HEK293 (cell line): Measurements from ENCODE around the gene THRA.

Experiments used
- BCL11B ChIP-seq: fragments of 450-650 bp; formaldehyde crosslinking; IDR thresholded peaks from 2 replicates; pipeline ENCODE4 v1.5.1; 2016; ENCODE audit warnings: low read depth, missing biosample characterization, missing genetic modification characterization
- EGR2 ChIP-seq: fragments of 450-650 bp; formaldehyde crosslinking; IDR thresholded peaks from 2 replicates; pipeline ENCODE4 v1.5.1; 2016; ENCODE audit warnings: low read depth, missing biosample characterization, missing genetic modification characterization
- FEZF1 ChIP-seq: fragments of 450-650 bp; formaldehyde crosslinking; IDR thresholded peaks from 2 replicates; pipeline ENCODE4 v1.5.1; 2016; ENCODE audit warnings: missing biosample characterization, missing genetic modification characterization
- KLF1 ChIP-seq: fragments of 450-650 bp; formaldehyde crosslinking; IDR thresholded peaks from 2 replicates; pipeline ENCODE4 v1.5.1; 2016; ENCODE audit warnings: missing biosample characterization, missing genetic modification characterization
- PRDM1 ChIP-seq: fragments of 450-650 bp; formaldehyde crosslinking; IDR thresholded peaks from 2 replicates; pipeline ENCODE4; 2016; ENCODE audit warnings: missing biosample characterization, missing genetic modification characterization
- SP7 ChIP-seq: fragments of 450-650 bp; formaldehyde crosslinking; IDR thresholded peaks from 2 replicates; pipeline ENCODE4 v1.5.1; 2016; ENCODE audit warnings: missing biosample characterization, missing genetic modification characterization
- YY2 ChIP-seq: fragments of 450-650 bp; formaldehyde crosslinking; IDR thresholded peaks from 2 replicates; pipeline ENCODE4 v1.5.1; 2016; ENCODE audit warnings: missing biosample characterization, missing genetic modification characterization
- ZBTB17 ChIP-seq: fragments of 450-650 bp; formaldehyde crosslinking; IDR thresholded peaks from 2 replicates; pipeline ENCODE4 v1.5.1; 2016; ENCODE audit warnings: missing biosample characterization, missing genetic modification characterization
- ZBTB48 ChIP-seq: fragments of 450-650 bp; formaldehyde crosslinking; IDR thresholded peaks from 2 replicates; pipeline ENCODE4 v1.5.1; 2016; ENCODE audit warnings: missing biosample characterization, missing genetic modification characterization
- ZFP37 ChIP-seq: fragments of 450-650 bp; formaldehyde crosslinking; IDR thresholded peaks from 2 replicates; pipeline ENCODE4 v1.5.1; 2016; ENCODE audit warnings: missing biosample characterization, missing genetic modification characterization
- ZNF10 ChIP-seq: fragments of 450-650 bp; formaldehyde crosslinking; IDR thresholded peaks from 2 replicates; pipeline ENCODE4 v1.5.1; 2017; ENCODE audit warnings: missing biosample characterization, missing genetic modification characterization
- ZNF169 ChIP-seq: fragments of 450-650 bp; formaldehyde crosslinking; IDR thresholded peaks from 2 replicates; pipeline ENCODE4 v1.5.1; 2016; ENCODE audit warnings: missing biosample characterization, missing genetic modification characterization
- ZNF23 ChIP-seq: fragments of 450-650 bp; formaldehyde crosslinking; IDR thresholded peaks from 2 replicates; pipeline ENCODE4 v1.5.1; 2016; ENCODE audit warnings: missing biosample characterization, missing genetic modification characterization, borderline replicate concordance
- ZNF274 ChIP-seq, 2 experiments: fragments of 200-500 bp in 1 of 2; fragments of 450-650 bp in 1 of 2; sonication (Bioruptor generic) in 1 of 2; formaldehyde crosslinking in 1 of 2; IDR thresholded peaks; 2 replicates each; pipeline versions ENCODE4 v1.5.1 to v1.6.1; 2014 to 2016; ENCODE audit warnings: borderline replicate concordance in 1 of 2, inconsistent platforms in 1 of 2, low read length in 1 of 2, missing biosample characterization in 1 of 2, missing genetic modification characterization in 1 of 2
- ZNF350 ChIP-seq: fragments of 450-650 bp; formaldehyde crosslinking; IDR thresholded peaks from 2 replicates; pipeline ENCODE4 v1.5.0; 2017; ENCODE audit warnings: missing biosample characterization, mild to moderate bottlenecking, missing genetic modification characterization
- ZNF394 ChIP-seq: fragments of 450-650 bp; formaldehyde crosslinking; IDR thresholded peaks from 2 replicates; pipeline ENCODE4 v1.5.1; 2016; ENCODE audit warnings: missing biosample characterization, missing genetic modification characterization, mild to moderate bottlenecking, moderate library complexity, borderline replicate concordance
- ZNF558 ChIP-seq: fragments of 450-650 bp; formaldehyde crosslinking; IDR thresholded peaks from 2 replicates; pipeline ENCODE4 v1.5.1; 2016; ENCODE audit warnings: missing biosample characterization, missing genetic modification characterization
- ZNF571 ChIP-seq: fragments of 450-650 bp; formaldehyde crosslinking; IDR thresholded peaks from 2 replicates; pipeline ENCODE4 v1.5.0; 2017; ENCODE audit warnings: missing biosample characterization, missing genetic modification characterization
- ZNF629 ChIP-seq: fragments of 450-650 bp; formaldehyde crosslinking; IDR thresholded peaks from 2 replicates; pipeline ENCODE4 v1.5.1; 2017; ENCODE audit warnings: missing biosample characterization, missing genetic modification characterization
- ZNF792 ChIP-seq: fragments of 450-650 bp; formaldehyde crosslinking; IDR thresholded peaks from 2 replicates; pipeline ENCODE4 v1.5.1; 2016; ENCODE audit warnings: missing biosample characterization, missing genetic modification characterization
- ZNF843 ChIP-seq: fragments of 450-650 bp; formaldehyde crosslinking; IDR thresholded peaks from 2 replicates; pipeline ENCODE4 v1.5.1; 2016; ENCODE audit warnings: missing biosample characterization, missing genetic modification characterization
- ZXDB ChIP-seq: fragments of 450-650 bp; formaldehyde crosslinking; IDR thresholded peaks from 2 replicates; pipeline ENCODE4 v1.5.1; 2016; ENCODE audit warnings: missing biosample characterization, missing genetic modification characterization
- TF ChIP-seq, protein P1 (sequence below): fragments of 450-650 bp; formaldehyde crosslinking; IDR thresholded peaks from 2 replicates; pipeline ENCODE4 v1.5.1; 2016; ENCODE audit warnings: missing biosample characterization, missing genetic modification characterization
- TF ChIP-seq, protein P2 (sequence below): fragments of 450-650 bp; formaldehyde crosslinking; optimal IDR thresholded peaks from 2 replicates; pipeline ENCODE3; 2016; ENCODE audit warnings: missing biosample characterization, mild to moderate bottlenecking, missing genetic modification characterization
- TF ChIP-seq, protein P3 (sequence below): fragments of 450-650 bp; formaldehyde crosslinking; IDR thresholded peaks from 2 replicates; pipeline ENCODE4 v1.5.1; 2016; ENCODE audit warnings: missing biosample characterization, missing genetic modification characterization
- TF ChIP-seq, protein P4 (sequence below): fragments of 450-650 bp; formaldehyde crosslinking; conservative IDR thresholded peaks from 2 replicates; pipeline ENCODE4 v1.5.1; 2016; ENCODE audit warnings: low read depth, missing biosample characterization, missing genetic modification characterization
- TF ChIP-seq, protein P5 (sequence below): fragments of 450-650 bp; formaldehyde crosslinking; IDR thresholded peaks from 2 replicates; pipeline ENCODE4 v1.5.1; 2016; ENCODE audit warnings: missing biosample characterization, missing genetic modification characterization
- TF ChIP-seq, protein P6 (sequence below): fragments of 450-650 bp; formaldehyde crosslinking; IDR thresholded peaks from 2 replicates; pipeline ENCODE4 v1.5.1; 2016; ENCODE audit warnings: missing biosample characterization, missing genetic modification characterization

Gene THRA

DNA sequence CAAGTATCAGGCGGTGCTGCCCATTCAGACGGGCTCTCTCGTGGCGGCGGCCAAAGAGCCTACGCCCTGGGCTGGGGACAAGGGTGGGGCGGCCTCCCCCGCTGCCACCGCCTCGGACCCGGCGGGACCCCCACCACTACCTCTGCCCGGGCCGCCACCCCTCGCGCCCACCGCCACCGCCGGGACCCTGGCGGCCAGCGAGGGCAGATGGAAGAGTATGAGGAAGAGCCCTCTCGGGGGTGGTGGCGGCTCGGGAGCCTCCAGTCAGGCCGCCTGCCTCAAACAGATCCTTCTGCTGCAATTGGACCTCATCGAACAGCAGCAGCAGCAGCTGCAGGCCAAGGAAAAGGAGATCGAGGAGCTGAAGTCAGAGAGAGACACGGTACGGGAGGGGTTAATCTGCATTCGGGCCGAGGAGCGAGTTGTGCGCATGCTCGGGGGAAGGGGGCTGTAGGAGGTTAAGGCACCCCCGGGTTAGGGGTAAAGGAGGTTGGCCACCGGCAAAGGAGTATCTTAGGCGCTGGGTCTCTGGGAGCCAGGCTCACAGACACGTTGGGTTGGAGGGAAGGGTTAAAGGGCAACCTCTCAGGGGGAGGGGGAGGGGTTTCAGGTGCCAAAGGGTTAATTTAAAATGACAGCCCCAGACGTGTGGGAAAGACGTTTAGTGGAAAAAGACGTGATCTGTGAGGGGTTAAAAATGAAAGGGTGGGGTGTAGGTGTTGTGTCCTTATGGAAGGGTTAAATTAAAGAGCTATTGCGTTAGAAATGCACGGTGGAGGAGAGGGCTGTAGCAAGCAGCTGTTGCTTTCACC lies 60.4 kb downstream of the THRA start (continued):
- TF ChIP-seq ZNF10 (no peak), FEZF1 (tag by site-specific recombination) (0 out of 2 replicates have a peak, but pooled peaks have one; percentile 28), ZNF394 (tag by site-specific recombination) (peak; percentile 78; the same call in 1 of the 2 replicates), ZXDB (tag by site-specific recombination) (no peak; the same call in 1 of the 2 replicates), ZNF274 (IDR thresholded peaks at IDR 0.05; ENCODE audit: low read length) (no peak), ZNF274 (tag by site-specific recombination; IDR thresholded peaks at IDR 0.05; ENCODE audit: borderline replicate concordance) (no peak), PRDM1 (tag by site-specific recombination) (peak; percentile 57), ZNF169 (tag by site-specific recombination) (no peak), ZFP37 (tag by site-specific recombination) (peak; percentile 93; the same call in 1 of the 2 replicates), EGR2 (peak; percentile 85), KLF1 (tag by site-specific recombination) (peak; percentile 51), YY2 (tag by site-specific recombination) (peak; percentile 71), BCL11B (peak; percentile 94), ZBTB48 (tag by site-specific recombination) (peak; percentile 98), ZBTB17 (peak; percentile 98), ZNF23 (tag by site-specific recombination) (no peak), ZNF843 (tag by site-specific recombination) (0 out of 2 replicates have a peak, but pooled peaks have one; percentile 69), ZNF558 (tag by site-specific recombination) (no peak; the same call in none of the 2 replicates), ZNF350 (tag by site-specific recombination) (no peak), ZNF792 (no peak), ZNF571 (tag by site-specific recombination) (no peak), ZNF629 (tag by site-specific recombination) (peak; percentile 65), SP7 (tag by site-specific recombination) (peak; percentile 77; the same call in 1 of the 2 replicates)
- TF ChIP-seq, protein P1, sequence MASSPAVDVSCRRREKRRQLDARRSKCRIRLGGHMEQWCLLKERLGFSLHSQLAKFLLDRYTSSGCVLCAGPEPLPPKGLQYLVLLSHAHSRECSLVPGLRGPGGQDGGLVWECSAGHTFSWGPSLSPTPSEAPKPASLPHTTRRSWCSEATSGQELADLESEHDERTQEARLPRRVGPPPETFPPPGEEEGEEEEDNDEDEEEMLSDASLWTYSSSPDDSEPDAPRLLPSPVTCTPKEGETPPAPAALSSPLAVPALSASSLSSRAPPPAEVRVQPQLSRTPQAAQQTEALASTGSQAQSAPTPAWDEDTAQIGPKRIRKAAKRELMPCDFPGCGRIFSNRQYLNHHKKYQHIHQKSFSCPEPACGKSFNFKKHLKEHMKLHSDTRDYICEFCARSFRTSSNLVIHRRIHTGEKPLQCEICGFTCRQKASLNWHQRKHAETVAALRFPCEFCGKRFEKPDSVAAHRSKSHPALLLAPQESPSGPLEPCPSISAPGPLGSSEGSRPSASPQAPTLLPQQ (tag by site-specific recombination): peak; percentile 80
- TF ChIP-seq, protein P2, sequence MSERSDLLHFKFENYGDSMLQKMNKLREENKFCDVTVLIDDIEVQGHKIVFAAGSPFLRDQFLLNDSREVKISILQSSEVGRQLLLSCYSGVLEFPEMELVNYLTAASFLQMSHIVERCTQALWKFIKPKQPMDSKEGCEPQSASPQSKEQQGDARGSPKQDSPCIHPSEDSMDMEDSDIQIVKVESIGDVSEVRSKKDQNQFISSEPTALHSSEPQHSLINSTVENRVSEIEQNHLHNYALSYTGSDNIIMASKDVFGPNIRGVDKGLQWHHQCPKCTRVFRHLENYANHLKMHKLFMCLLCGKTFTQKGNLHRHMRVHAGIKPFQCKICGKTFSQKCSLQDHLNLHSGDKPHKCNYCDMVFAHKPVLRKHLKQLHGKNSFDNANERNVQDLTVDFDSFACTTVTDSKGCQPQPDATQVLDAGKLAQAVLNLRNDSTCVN: peak; percentile 23
- TF ChIP-seq, protein P3, sequence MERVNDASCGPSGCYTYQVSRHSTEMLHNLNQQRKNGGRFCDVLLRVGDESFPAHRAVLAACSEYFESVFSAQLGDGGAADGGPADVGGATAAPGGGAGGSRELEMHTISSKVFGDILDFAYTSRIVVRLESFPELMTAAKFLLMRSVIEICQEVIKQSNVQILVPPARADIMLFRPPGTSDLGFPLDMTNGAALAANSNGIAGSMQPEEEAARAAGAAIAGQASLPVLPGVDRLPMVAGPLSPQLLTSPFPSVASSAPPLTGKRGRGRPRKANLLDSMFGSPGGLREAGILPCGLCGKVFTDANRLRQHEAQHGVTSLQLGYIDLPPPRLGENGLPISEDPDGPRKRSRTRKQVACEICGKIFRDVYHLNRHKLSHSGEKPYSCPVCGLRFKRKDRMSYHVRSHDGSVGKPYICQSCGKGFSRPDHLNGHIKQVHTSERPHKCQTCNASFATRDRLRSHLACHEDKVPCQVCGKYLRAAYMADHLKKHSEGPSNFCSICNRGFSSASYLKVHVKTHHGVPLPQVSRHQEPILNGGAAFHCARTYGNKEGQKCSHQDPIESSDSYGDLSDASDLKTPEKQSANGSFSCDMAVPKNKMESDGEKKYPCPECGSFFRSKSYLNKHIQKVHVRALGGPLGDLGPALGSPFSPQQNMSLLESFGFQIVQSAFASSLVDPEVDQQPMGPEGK (tag by site-specific recombination): peak; percentile 96
- TF ChIP-seq, protein P4, sequence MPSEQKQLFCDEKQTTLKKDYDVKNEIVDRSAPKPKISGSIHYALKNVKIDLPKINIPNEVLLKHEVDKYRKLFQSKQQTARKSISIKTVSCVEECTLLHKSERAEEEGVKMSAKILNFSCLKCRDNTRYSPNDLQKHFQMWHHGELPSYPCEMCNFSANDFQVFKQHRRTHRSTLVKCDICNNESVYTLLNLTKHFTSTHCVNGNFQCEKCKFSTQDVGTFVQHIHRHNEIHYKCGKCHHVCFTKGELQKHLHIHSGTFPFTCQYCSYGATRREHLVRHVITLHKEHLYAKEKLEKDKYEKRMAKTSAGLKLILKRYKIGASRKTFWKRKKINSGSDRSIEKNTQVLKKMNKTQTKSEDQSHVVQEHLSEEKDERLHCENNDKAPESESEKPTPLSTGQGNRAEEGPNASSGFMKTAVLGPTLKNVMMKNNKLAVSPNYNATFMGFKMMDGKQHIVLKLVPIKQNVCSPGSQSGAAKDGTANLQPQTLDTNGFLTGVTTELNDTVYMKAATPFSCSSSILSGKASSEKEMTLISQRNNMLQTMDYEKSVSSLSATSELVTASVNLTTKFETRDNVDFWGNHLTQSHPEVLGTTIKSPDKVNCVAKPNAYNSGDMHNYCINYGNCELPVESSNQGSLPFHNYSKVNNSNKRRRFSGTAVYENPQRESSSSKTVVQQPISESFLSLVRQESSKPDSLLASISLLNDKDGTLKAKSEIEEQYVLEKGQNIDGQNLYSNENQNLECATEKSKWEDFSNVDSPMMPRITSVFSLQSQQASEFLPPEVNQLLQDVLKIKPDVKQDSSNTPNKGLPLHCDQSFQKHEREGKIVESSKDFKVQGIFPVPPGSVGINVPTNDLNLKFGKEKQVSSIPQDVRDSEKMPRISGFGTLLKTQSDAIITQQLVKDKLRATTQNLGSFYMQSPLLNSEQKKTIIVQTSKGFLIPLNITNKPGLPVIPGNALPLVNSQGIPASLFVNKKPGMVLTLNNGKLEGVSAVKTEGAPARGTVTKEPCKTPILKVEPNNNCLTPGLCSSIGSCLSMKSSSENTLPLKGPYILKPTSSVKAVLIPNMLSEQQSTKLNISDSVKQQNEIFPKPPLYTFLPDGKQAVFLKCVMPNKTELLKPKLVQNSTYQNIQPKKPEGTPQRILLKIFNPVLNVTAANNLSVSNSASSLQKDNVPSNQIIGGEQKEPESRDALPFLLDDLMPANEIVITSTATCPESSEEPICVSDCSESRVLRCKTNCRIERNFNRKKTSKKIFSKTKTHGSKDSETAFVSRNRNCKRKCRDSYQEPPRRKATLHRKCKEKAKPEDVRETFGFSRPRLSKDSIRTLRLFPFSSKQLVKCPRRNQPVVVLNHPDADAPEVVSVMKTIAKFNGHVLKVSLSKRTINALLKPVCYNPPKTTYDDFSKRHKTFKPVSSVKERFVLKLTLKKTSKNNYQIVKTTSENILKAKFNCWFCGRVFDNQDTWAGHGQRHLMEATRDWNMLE (tag by site-specific recombination): 0 out of 2 replicates have a peak, but pooled peaks have one; percentile 7
- TF ChIP-seq, protein P5, sequence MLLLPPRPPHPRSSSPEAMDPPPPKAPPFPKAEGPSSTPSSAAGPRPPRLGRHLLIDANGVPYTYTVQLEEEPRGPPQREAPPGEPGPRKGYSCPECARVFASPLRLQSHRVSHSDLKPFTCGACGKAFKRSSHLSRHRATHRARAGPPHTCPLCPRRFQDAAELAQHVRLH (tag by site-specific recombination): peak; percentile 58; the same call in 1 of the 2 replicates
- TF ChIP-seq, protein P6, sequence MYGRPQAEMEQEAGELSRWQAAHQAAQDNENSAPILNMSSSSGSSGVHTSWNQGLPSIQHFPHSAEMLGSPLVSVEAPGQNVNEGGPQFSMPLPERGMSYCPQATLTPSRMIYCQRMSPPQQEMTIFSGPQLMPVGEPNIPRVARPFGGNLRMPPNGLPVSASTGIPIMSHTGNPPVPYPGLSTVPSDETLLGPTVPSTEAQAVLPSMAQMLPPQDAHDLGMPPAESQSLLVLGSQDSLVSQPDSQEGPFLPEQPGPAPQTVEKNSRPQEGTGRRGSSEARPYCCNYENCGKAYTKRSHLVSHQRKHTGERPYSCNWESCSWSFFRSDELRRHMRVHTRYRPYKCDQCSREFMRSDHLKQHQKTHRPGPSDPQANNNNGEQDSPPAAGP (tag by site-specific recombination): peak; percentile 74; the same call in 1 of the 2 replicates
